NCI-H82 (cell line): Measurements from ENCODE around the gene LRRC39.

Experiments used
- DNase-seq: peaks from one replicate; lab custom pipeline; 2025; lab: John Stamatoyannopoulos, UW

Gene LRRC39

GRCh38 chr1:100147875-100148274 is 30.2 kb downstream of the LRRC39 start:
- no peak for DNase-seq

- DNase-seq, result no peak
Measured at GRCh38 chr1:100146958-100147357, 31.1 kb downstream of the LRRC39 start.

- no peak for DNase-seq
Measured at GRCh38 chr1:100145116-100145515, 32.9 kb downstream of the LRRC39 start.

GRCh38 chr1:100142343-100142742 is 35.7 kb downstream of the LRRC39 start:
- no peak for DNase-seq

GRCh38 chr1:100141192-100141591 is 36.9 kb downstream of the LRRC39 start:
- no peak for DNase-seq

- DNase-seq, result no peak
Measured at GRCh38 chr1:100137602-100138001, 40.5 kb downstream of the LRRC39 start.

- no peak for DNase-seq
Measured at GRCh38 chr1:100134872-100135271, 43.2 kb downstream of the LRRC39 start.

GRCh38 chr1:100132566-100133477 is 45.2 kb downstream of the LRRC39 start, which contains the start of the genes SASS6 and TRMT13:
Gene SASS6 (minus strand): TSS chr1:100132930. CDS start chr1:100132814, 116 bp downstream.
Gene TRMT13 (plus strand): TSS chr1:100133163. CDS start chr1:100133169, 6 bp downstream.
- peak; percentile 99 for DNase-seq

GRCh38 chr1:100131623-100132022 is 46.4 kb downstream of the LRRC39 start:
- no peak for DNase-seq

- DNase-seq, result no peak
Measured at GRCh38 chr1:100130552-100131077, 47.4 kb downstream of the LRRC39 start.

GRCh38 chr1:100127226-100127625 is 50.8 kb downstream of the LRRC39 start:
- DNase-seq, result no peak

GRCh38 chr1:100122177-100122576 is 55.9 kb downstream of the LRRC39 start:
- DNase-seq, result no peak

- DNase-seq, result no peak
Measured at GRCh38 chr1:100115524-100115923, 62.5 kb downstream of the LRRC39 start.

GRCh38 chr1:100109554-100110066 is 68.4 kb downstream of the LRRC39 start:
- DNase-seq, result no peak

- DNase-seq, result no peak
Measured at GRCh38 chr1:100107696-100108095, 70.4 kb downstream of the LRRC39 start.

GRCh38 chr1:100101564-100101963 is 76.5 kb downstream of the LRRC39 start:
- DNase-seq, result no peak

GRCh38 chr1:100100202-100100601 is 77.9 kb downstream of the LRRC39 start:
- DNase-seq, result no peak
